Measurements from ENCODE around the gene SHPK. TPM values are rescaled to one million over a fixed set of nuclear protein-coding genes. Genes with fewer than 3 reads are reported as not detected.

SHPK gene
- total RNA-seq, 1 donor, result 15.0 TPM

- TF ChIP-seq CTCF (IDR thresholded peaks at IDR 0.05; ENCODE audit: insufficient read depth, low read length), result no peak
- peak overlapping the region; percentile 94 for H3K4me3 ChIP-seq (ENCODE audit: low read depth, low read length)
Observed at GRCh38 chr17:3669085-3669347, 33.0 kb upstream of the SHPK start.

GRCh38 chr17:3668279-3669084, 32.4 kb upstream of the SHPK start, which contains the start of the genes EMC6 and TAX1BP3:
EMC6 (plus strand) TSS chr17:3668812; CDS start chr17:3669147, 335 bp downstream.
TAX1BP3 (minus strand) TSS chr17:3668578; CDS start chr17:3668526, 52 bp downstream.
- DNase-seq (ENCODE audit: low read depth), result peak; percentile 98
- TF ChIP-seq CTCF (IDR thresholded peaks at IDR 0.05; ENCODE audit: insufficient read depth, low read length), result no peak
- H3K4me3 ChIP-seq (ENCODE audit: low read depth, low read length), result peak within 1 kb of the TSS; percentile 94

More at GRCh38 chr17:3669085-3669347, 33.0 kb upstream of the SHPK start:
- no peak for DNase-seq (ENCODE audit: low read depth)

GRCh38 chr17:3667366-3668278, 31.6 kb upstream of the SHPK start:
- no peak for TF ChIP-seq CTCF (IDR thresholded peaks at IDR 0.05; ENCODE audit: insufficient read depth, low read length)
- peak; percentile 92 for DNase-seq (ENCODE audit: low read depth)
- peak overlapping the region; percentile 88 for H3K4me3 ChIP-seq (ENCODE audit: low read depth, low read length)

GRCh38 chr17:3666516-3666915, 30.5 kb upstream of the SHPK start:
- peak overlapping the region; percentile 61 for H3K4me3 ChIP-seq (ENCODE audit: low read depth, low read length)
- no peak for DNase-seq (ENCODE audit: low read depth)
- TF ChIP-seq CTCF (IDR thresholded peaks at IDR 0.05; ENCODE audit: insufficient read depth, low read length), result no peak

- H3K4me3 ChIP-seq (ENCODE audit: low read depth, low read length), result peak overlapping the region; percentile 61
- no peak for TF ChIP-seq CTCF (IDR thresholded peaks at IDR 0.05; ENCODE audit: insufficient read depth, low read length)
- no peak for DNase-seq (ENCODE audit: low read depth)
Observed at GRCh38 chr17:3665834-3666233, 29.8 kb upstream of the SHPK start.

- H3K4me3 ChIP-seq (ENCODE audit: low read depth, low read length), result no peak overlapping the region
- no peak for TF ChIP-seq CTCF (IDR thresholded peaks at IDR 0.05; ENCODE audit: insufficient read depth, low read length)
- DNase-seq (ENCODE audit: low read depth), result no peak
Observed at GRCh38 chr17:3663102-3664011, 27.3 kb upstream of the SHPK start.
